Hematopoietic multipotent progenitor cell treated with erythropoietin and hydrocortisone succinate and interleukin-3 and kit ligand, for 8 days (in vitro differentiated cells): ENCODE measurements around the gene CD3G.

Experiments
- DNase-seq: peaks from one replicate; pipeline ENCODE4 v3.0.0-alpha.2; 2015

CD3G gene

GRCh38 chr11:118328745-118329144 lies 15.4 kb upstream of the CD3G start:
- DNase-seq = no peak

DNA sequence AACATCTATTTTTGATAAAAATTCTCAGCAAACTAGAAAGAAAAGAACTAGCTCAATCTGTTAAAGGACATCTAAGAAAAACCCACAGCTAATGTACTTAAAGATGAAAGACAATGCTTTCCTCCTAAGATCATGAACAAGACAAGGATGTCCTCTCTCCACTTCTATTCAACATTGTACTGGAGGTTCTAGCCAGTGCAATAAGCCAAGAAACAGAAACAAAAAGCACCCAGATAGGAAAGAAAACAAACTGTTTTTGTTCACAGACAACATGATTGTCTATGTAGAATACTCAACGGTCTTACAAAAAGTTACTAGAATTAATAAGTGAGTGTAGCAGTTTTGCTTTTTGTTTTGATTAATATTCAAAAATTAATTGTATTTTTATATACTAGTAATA lies 9.4 kb upstream of the CD3G start:
- no peak for DNase-seq

DNA sequence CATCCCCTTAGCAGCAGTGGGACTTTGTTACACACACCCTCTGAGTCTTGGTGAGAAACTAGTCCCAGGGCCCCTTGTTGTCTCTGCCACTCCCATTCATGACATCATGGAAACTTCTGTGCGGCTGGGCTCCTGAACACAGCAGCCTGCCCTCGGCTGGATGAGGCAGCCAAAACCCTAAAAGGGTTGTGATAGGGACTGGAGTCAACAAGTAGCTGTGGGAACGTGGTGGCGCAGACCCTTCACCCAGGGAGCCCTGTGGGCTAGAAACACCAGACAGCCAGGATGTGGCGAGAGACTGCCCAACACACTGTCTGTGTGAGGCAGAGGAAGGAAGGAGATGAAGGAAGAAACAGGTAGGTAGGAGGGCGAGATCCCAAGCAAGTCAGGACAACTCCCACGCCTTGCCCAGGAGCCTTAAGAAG lies 5.5 kb upstream of the CD3G start:
- DNase-seq = peak; percentile 62

- DNase-seq = no peak
Measured at GRCh38 chr11:118339281-118339961, 4.7 kb upstream of the CD3G start.

- no peak for DNase-seq
Measured at GRCh38 chr11:118340449-118340848, 3.7 kb upstream of the CD3G start.

GRCh38 chr11:118341261-118341660 lies 2.9 kb upstream of the CD3G start:
- DNase-seq = no peak

- DNase-seq = no peak
Measured at GRCh38 chr11:118341815-118342489, 2.2 kb upstream of the CD3G start.

GRCh38 chr11:118342503-118343161 lies 1.5 kb upstream of the CD3G start, which contains the start of gene CD3D:
CD3D (minus strand) TSS chr11:118342705; CDS start chr11:118342607, 98 bp downstream.
- no peak for DNase-seq

GRCh38 chr11:118343248-118343647 lies 896 bp upstream of the CD3G start:
- no peak for DNase-seq

GRCh38 chr11:118349475-118349874 lies 5.3 kb downstream of the CD3G start:
- DNase-seq = no peak

- DNase-seq = peak; percentile 65
Measured at GRCh38 chr11:118353084-118353710, 9.1 kb downstream of the CD3G start.

DNA sequence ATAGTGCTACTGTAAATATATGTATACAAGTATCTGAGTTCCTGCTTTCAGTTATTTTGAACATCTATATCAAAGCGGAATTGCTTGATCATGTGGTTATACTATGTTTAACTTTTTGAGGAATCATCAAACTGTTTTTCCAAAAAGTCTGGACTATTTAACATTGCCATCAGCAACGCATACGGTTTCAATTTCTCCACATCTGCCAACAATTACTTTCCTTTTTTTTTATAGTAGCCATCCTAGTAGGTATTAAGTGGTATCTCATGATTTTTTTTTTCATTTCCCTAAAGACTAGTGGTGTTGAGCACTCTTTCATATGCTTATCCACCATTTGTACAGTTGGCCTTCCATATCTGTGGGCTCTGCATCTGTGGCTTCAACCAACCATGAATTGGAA lies 13.9 kb downstream of the CD3G start:
- DNase-seq = no peak

DNA sequence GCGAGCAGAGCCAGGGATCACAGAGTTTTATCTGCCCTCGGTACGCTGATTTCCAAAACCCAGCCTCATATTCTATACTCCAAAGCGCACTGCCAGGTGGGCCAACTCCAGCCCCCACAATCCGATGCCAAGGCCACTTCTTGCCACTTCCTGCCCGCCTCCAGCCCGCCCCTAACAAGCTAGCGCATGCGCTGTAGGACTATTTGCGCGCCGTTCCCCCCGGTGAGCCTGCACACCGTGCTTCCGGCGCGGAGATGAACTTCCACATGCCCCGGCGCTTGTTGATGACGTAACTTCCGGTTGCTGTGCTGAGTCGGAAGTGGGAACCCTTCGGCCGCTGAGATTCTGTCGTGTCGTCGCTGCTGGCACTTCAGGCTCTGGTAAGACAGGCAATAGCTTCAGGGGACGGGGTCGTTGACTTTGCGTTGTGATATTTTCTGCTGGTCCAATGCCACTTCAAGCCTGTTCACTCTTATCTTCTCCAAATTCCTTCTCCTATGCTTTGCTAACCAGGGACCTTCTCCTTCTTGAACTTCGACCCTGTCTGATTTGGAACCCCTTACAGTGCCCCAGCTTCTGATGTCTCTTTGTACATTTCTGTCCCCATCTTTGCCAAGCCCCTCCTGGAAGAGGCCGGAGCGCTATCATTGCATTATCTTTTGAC lies 15.3 kb downstream of the CD3G start, which contains the start of gene UBE4A:
UBE4A (plus strand) TSS at position 306 of the 664 bp plus-strand sequence. CDS start 5,481 bp downstream, outside the sequence.
- DNase-seq = peak; percentile 98

GRCh38 chr11:118364956-118365615 lies 20.9 kb downstream of the CD3G start:
- DNase-seq = no peak

DNA sequence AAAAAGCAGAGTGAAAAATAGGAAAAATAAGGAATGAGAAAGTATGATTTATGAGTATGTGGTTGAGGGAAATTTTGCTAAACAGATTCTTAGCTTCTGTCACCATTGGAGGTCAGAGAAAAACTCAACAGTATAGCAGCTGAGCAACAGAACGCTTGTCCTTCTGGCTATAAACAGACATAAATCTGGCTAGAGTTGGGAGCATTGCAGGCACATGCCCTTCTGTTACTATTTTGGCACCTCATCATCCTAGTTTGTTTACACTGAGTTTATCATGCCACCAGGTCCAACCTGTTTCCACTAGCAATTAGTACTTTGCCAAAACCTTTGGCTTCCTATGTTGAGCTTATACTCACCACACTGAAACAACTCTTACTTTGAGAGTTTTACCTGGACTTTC lies 22.1 kb downstream of the CD3G start:
- DNase-seq = no peak

- no peak for DNase-seq
Measured at GRCh38 chr11:118370774-118371173, 26.6 kb downstream of the CD3G start.

- DNase-seq = no peak
Measured at GRCh38 chr11:118373263-118373662, 29.1 kb downstream of the CD3G start.

DNA sequence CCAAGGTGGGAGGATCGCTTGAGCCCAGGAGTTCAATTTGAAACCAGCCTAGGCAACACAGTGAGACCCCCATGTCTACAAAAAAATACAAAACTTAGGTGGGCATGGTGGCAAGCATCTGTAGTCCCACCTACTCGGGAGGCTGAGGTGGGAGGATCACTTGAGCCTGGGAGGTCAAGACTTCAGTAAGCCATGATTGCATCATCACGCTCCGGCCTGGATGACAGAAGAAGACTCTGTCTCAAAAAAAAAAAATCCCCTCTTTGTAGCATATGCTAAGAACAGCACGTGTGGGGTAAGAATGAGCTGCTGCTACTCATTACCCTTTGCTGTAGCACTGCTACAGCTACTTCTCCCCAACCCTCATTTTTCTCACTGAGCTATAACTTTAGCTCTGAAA lies 29.7 kb downstream of the CD3G start:
- no peak for DNase-seq

DNA sequence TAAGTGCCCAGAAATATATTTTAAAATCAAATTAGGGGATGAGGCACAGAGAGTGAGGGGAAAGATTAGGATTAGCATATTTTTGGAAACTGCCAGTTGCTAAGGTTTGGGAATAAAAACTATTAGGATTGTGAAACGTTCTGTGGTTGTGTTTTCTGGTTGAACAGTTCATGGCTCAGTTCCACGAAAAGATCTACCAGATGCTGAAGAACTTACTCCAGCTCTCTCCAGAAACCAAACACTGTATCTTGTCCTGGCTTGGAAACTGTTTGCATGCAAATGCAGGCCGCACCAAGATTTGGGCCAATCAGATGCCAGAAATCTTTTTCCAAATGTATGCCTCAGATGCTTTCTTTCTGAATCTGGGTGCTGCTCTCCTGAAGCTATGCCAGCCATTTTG lies 30.6 kb downstream of the CD3G start:
- no peak for DNase-seq

GRCh38 chr11:118375978-118376377 lies 31.8 kb downstream of the CD3G start:
- DNase-seq = no peak

- DNase-seq = no peak
Measured at GRCh38 chr11:118379497-118379896, 35.4 kb downstream of the CD3G start.

- DNase-seq = no peak
Measured at GRCh38 chr11:118380571-118380970, 36.4 kb downstream of the CD3G start.
